SK-N-SH treated with all-trans-retinoic acid at 6 μM for 48 hours (cell line): ENCODE measurements around the gene EFEMP1.

Source experiments
- ARNTL ChIP-seq: fragments of 450-650 bp; formaldehyde crosslinking; IDR thresholded peaks from 2 replicates; pipeline ENCODE4 v1.5.0; 2020; ENCODE audit warnings: low read depth, mild to moderate bottlenecking, moderate library complexity, borderline replicate concordance
- BACH2 ChIP-seq: fragments of 250-450 bp; sonication (Bioruptor Pico); IDR thresholded peaks from 2 replicates; pipeline ENCODE4 v1.9.0; 2021; ENCODE audit warnings: mild to moderate bottlenecking, borderline replicate concordance
- PPARA ChIP-seq: fragments of 250-450 bp; sonication (Bioruptor Pico); IDR thresholded peaks from 2 replicates; pipeline ENCODE4 v1.5.0; 2020; ENCODE audit warnings: mild to moderate bottlenecking, borderline replicate concordance
- SNAI2 ChIP-seq: fragments of 250-450 bp; sonication (Bioruptor Pico); IDR thresholded peaks from 2 replicates; pipeline ENCODE4 v1.5.0; 2020; ENCODE audit warnings: mild to moderate bottlenecking, moderate library complexity
- ZC3H10 ChIP-seq: fragments of 250-450 bp; sonication (Bioruptor Pico); IDR thresholded peaks from 2 replicates; pipeline ENCODE4 v1.5.1; 2021; ENCODE audit warnings: mild to moderate bottlenecking, moderate library complexity
- TF ChIP-seq, protein P1 (sequence below): fragments of 250-450 bp; sonication (Bioruptor Pico); IDR thresholded peaks from 2 replicates; pipeline ENCODE4 v1.8.0; 2020; ENCODE audit warnings: mild to moderate bottlenecking, moderate library complexity, borderline replicate concordance
- TF ChIP-seq, protein P2 (sequence below): fragments of 250-450 bp; sonication (Bioruptor Pico); IDR thresholded peaks from 2 replicates; pipeline ENCODE4 v1.5.1; 2020; ENCODE audit warnings: low read depth, mild to moderate bottlenecking, moderate library complexity

DNA sequence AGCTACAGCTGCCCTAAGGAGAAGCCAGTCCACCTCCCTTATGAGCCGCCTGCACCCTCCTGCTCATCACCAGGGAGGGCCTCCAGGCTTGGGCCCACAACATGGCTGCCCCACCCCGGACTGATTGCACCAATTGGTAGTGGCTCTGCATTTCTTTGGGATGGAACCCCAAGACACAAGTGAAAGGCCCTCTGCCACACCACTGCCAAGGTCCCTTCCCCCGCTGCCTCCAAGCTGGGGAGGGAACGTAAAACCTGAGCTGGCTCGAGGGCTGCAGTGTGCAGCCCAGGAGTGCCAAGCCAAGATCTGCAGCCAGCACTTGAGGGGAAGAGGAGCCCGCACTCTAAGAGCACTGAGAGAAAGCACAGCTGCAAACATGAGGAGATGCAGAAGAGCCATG is 97.3 kb downstream of the EFEMP1 start:
- TF ChIP-seq, protein P1, sequence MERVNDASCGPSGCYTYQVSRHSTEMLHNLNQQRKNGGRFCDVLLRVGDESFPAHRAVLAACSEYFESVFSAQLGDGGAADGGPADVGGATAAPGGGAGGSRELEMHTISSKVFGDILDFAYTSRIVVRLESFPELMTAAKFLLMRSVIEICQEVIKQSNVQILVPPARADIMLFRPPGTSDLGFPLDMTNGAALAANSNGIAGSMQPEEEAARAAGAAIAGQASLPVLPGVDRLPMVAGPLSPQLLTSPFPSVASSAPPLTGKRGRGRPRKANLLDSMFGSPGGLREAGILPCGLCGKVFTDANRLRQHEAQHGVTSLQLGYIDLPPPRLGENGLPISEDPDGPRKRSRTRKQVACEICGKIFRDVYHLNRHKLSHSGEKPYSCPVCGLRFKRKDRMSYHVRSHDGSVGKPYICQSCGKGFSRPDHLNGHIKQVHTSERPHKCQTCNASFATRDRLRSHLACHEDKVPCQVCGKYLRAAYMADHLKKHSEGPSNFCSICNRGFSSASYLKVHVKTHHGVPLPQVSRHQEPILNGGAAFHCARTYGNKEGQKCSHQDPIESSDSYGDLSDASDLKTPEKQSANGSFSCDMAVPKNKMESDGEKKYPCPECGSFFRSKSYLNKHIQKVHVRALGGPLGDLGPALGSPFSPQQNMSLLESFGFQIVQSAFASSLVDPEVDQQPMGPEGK (CRISPR knock-in tag), result no peak
- no peak for TF ChIP-seq ARNTL (CRISPR knock-in tag)
- TF ChIP-seq, protein P2, sequence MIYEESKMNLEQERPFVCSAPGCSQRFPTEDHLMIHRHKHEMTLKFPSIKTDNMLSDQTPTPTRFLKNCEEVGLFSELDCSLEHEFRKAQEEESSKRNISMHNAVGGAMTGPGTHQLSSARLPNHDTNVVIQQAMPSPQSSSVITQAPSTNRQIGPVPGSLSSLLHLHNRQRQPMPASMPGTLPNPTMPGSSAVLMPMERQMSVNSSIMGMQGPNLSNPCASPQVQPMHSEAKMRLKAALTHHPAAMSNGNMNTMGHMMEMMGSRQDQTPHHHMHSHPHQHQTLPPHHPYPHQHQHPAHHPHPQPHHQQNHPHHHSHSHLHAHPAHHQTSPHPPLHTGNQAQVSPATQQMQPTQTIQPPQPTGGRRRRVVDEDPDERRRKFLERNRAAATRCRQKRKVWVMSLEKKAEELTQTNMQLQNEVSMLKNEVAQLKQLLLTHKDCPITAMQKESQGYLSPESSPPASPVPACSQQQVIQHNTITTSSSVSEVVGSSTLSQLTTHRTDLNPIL (CRISPR knock-in tag), result no peak
- TF ChIP-seq ZC3H10, result no peak
- TF ChIP-seq SNAI2, result no peak
- no peak for TF ChIP-seq PPARA (CRISPR knock-in tag)
- TF ChIP-seq BACH2 (CRISPR knock-in tag), result no peak
